ENCODE results near the gene ACAA2. TPM values are rescaled to one million over a fixed set of nuclear protein-coding genes. Genes with fewer than 3 reads are reported as not detected.
"Not testable (repeated sequence)": the region's sequence is repeated elsewhere in the genome, so short reads cannot be mapped to it uniquely, and the experiment has no call there.

The ACAA2 gene
- total and polyA plus RNA-seq, 9 donors, result 28.6 to 96.2 (median 44.1) TPM

DNA sequence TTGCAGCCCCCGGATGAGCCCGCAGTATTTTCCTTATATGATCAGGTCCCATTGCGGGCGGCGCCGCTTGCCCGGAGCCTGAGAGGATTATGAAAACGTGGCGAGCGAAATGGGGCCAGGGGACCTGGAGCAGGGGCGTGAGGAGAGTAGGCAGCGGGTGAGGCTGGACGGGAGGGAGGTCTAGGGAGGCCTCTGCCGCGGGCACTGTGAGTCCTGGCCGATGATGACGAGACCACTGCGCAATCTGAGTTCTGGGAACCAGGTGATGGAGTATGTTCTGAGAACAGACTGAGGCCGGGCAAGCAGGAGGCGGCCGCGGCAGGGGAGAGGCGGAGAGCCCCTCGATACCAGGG lies 790 bp upstream of the ACAA2 start:
- no peaks in the 10 kb centered on the region for H3K9me3 ChIP-seq
- H3K4me3 ChIP-seq, result peak overlapping the region; percentile 86
- WGBS, 3 donors, result 0% methylated on average over 21 to 24 of the region's 24 CpGs
- DNase-seq, result peak in 2 of 5 donors; percentile 51 to 80
- peak overlapping the region; percentile 16 to 93 for H3K27ac ChIP-seq
- H3K36me3 ChIP-seq, result no peaks in the 10 kb centered on the region
- peaks cover 5% of the 10 kb centered on the region for H3K4me1 ChIP-seq (ENCODE audit: insufficient read depth)
- no peaks in the 10 kb centered on the region for H3K27me3 ChIP-seq
- TF ChIP-seq POLR2A (IDR thresholded peaks at IDR 0.05), result no peak
- TF ChIP-seq, protein P1, sequence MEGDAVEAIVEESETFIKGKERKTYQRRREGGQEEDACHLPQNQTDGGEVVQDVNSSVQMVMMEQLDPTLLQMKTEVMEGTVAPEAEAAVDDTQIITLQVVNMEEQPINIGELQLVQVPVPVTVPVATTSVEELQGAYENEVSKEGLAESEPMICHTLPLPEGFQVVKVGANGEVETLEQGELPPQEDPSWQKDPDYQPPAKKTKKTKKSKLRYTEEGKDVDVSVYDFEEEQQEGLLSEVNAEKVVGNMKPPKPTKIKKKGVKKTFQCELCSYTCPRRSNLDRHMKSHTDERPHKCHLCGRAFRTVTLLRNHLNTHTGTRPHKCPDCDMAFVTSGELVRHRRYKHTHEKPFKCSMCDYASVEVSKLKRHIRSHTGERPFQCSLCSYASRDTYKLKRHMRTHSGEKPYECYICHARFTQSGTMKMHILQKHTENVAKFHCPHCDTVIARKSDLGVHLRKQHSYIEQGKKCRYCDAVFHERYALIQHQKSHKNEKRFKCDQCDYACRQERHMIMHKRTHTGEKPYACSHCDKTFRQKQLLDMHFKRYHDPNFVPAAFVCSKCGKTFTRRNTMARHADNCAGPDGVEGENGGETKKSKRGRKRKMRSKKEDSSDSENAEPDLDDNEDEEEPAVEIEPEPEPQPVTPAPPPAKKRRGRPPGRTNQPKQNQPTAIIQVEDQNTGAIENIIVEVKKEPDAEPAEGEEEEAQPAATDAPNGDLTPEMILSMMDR (IDR thresholded peaks at IDR 0.05), result no peak
- TF ChIP-seq EP300 (IDR thresholded peaks at IDR 0.05), result no peak
- intact Hi-C loops (cut with DNase I), result no loop called here

DNA sequence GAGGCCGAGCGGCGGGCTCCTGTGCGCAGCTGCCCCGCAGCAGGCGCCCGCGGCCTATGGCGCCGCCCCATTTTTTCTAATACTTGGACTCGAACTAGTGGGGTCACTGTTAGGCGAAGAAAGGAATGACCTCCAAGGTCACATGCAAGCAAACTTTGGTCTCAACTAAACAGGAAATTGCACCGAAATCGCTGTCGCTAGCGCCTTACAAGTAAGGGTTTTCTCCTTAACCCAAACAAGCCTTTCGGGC lies 339 bp downstream of the ACAA2 start:
- WGBS, 3 donors, result 1% methylated on average over 17 of the region's 17 CpGs
- intact Hi-C loops (cut with DNase I), result no loop called here
- H3K36me3 ChIP-seq, result no peaks in the 10 kb centered on the region
- H3K27me3 ChIP-seq, result no peaks in the 10 kb centered on the region
- peak overlapping the region; percentile 86 for H3K4me3 ChIP-seq
- TF ChIP-seq POLR2A (IDR thresholded peaks at IDR 0.05) (no peak), EP300 (IDR thresholded peaks at IDR 0.05) (no peak)
- TF ChIP-seq, protein P1 (IDR thresholded peaks at IDR 0.05), result no peak
- H3K27ac ChIP-seq, result peak overlapping the region; percentile 80 to 93
- peaks cover 5% of the 10 kb centered on the region for H3K4me1 ChIP-seq (ENCODE audit: insufficient read depth)
- H3K9me3 ChIP-seq, result no peaks in the 10 kb centered on the region
- DNase-seq, result peak in 4 of 5 donors; percentile 46 to 67 (median 58)

DNA sequence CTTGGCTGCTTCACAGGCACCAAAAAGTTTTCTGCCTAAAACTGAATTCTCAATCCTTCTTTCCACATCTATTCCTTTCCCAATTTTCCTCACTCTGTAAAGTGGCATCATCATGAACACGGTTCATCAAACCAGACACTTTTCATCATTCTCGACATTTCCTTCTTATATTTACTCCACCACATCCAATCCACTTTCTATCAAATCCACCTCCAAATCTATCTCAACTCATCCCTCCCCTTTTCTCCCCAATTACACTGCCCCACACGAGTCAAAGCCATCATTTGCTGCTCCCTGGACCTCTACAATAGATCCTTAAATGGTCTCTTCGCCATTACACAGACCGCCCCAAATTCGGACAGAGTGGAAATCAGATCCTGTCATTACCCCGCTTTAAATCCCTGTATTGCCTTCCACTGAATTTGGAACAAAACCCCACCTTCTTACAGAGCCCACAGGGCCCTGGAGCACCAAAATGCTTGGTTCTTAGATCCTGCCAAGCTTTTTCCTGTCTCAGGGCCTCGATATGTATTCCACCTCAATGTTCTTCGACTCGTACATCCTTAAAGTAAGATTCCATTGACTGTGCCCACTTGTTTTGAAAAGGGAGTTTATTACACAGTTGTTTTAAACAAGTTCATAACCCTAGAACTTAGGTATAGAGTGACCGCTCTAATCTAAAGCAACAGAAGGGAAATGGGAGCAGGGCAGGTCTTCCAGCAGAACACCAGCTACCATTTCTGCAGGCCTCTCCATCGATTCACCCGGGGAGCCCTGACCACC lies 856 bp downstream of the ACAA2 start:
- Histone ChIP-seq H3K4me1 (ENCODE audit: insufficient read depth) (peaks cover 5% of the 10 kb centered on the region), H3K36me3 (no peaks in the 10 kb centered on the region), H3K27ac (peak overlapping the region; percentile 80 to 93), H3K9me3 (no peaks in the 10 kb centered on the region), H3K4me3 (peak overlapping the region; percentile 86), H3K27me3 (no peaks in the 10 kb centered on the region)
- 43 to 53% (median 46%) methylated on average over 13 of the region's 13 CpGs for WGBS, 3 donors
- intact Hi-C loops (cut with DNase I), result no loop called here
- TF ChIP-seq EP300 (IDR thresholded peaks at IDR 0.05), result peak; percentile 26
- TF ChIP-seq POLR2A (IDR thresholded peaks at IDR 0.05), result no peak
- no peak for DNase-seq

DNA sequence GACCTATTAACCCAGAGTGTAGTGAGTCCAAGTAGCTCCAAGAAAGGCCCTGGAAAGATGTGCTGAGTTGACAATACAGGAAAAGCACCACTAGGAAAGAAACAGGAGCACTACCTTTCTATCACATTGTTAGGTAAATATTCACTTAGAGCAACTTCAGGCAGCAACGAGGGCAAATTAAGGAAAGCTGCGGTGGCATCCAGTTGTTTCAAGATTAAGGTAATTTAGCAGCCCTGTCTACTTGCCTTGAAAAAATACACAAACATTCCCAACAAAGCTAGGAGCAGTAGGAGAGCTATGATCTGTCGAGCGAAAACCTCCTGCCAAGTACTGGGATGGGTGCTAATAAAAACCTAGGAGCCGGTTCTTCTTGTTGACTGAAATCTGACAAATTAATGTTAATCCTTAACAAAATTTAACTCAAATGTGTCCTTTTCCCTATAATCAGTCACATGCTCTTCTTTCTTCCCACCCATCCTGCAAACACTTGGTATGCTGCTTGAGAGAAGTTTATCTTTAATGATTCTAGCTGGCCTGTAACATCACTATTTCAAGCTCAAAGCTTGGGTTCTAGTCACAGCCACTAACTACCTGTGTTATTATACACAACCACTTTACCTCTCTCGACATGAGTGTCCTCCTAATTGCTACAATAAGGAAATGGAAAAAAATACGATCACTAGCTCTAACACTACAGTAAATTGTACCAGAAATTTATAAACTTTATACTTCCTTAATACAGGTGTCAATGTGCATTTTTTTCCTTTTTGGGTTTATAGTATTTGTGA lies 2.0 kb downstream of the ACAA2 start:
- intact Hi-C loops (cut with DNase I), result no loop called here
- TF ChIP-seq, protein P1 (IDR thresholded peaks at IDR 0.05), result no peak
- TF ChIP-seq POLR2A (IDR thresholded peaks at IDR 0.05) (no peak), EP300 (IDR thresholded peaks at IDR 0.05) (no peak)
- H3K4me3 ChIP-seq, result no peak overlapping the region

DNA sequence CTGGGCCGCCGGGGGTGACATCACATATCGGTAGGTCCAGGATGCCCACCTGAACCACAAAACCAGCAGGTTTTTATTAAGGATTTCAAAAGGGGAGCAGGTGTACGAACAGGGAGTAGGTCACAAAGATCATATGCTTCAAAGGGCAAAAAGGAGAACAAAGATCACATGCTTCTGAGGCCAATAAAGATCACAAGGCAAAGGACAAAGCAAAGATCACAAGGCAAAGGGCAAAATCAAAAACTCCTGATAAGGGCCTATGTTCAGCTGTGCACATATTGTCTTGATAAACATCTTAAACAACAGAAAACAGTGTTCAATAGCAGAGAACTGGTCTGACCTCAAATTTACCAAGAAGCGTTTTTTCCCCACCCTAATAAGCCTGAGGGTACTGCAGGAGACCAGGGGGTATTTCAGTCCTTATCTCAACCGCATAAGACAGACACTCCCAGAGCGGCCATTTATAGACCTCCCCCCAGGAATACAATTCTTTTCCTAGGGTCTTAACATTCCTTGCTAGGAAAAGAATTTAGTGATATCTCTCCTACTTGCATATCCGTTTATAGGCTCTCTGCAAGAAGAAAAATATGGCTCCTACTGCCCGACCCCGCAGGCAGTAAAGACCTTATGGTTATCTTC lies 4.7 kb downstream of the ACAA2 start:
- H3K9me3 ChIP-seq, result not testable (repeated sequence)
- 95 to 97% (median 97%) methylated on average over 10 of the region's 10 CpGs for WGBS, 3 donors

More for the DNA sequence above, 2.0 kb downstream of the ACAA2 start:
- no peak for DNase-seq
- 57 to 80% (median 67%) methylated on average over 7 of the region's 7 CpGs for WGBS, 3 donors
- no peaks in the 10 kb centered on the region for H3K27me3 ChIP-seq
- H3K4me1 ChIP-seq (ENCODE audit: insufficient read depth), result peaks cover 5% of the 10 kb centered on the region
- no peak overlapping the region for H3K27ac ChIP-seq
- H3K9me3 ChIP-seq, result no peaks in the 10 kb centered on the region
- H3K36me3 ChIP-seq, result no peaks in the 10 kb centered on the region

More for the DNA sequence above, 4.7 kb downstream of the ACAA2 start:
- H3K4me3 ChIP-seq; H3K4me1 ChIP-seq (ENCODE audit: insufficient read depth); H3K36me3 ChIP-seq; H3K27me3 ChIP-seq; DNase-seq; H3K27ac ChIP-seq; intact Hi-C loops (cut with DNase I): not testable (repeated sequence)
